ENCODE data around the gene TP53RK.

GRCh38 chr20:46724343-46724959, 35.2 kb upstream of the TP53RK start:
- no peak for TF ChIP-seq CTCF (IDR thresholded peaks at IDR 0.05; ENCODE audit: low read depth, low read length)
- TF ChIP-seq MYC (IDR thresholded peaks at IDR 0.05; ENCODE audit: low read depth, low read length), result no peak
- TF ChIP-seq MAX (IDR thresholded peaks at IDR 0.05; ENCODE audit: low read depth, low read length), result no peak
- TF ChIP-seq POLR2A (IDR thresholded peaks at IDR 0.05; ENCODE audit: extremely low read depth, insufficient read length), result no peak
